ENCODE data around the gene NUMBL. TPM values are rescaled to one million over a fixed set of nuclear protein-coding genes. Genes with fewer than 3 reads are reported as not detected.

The NUMBL gene
- total RNA-seq, 1 donor from 2014 or later: 16.8 TPM

DNA sequence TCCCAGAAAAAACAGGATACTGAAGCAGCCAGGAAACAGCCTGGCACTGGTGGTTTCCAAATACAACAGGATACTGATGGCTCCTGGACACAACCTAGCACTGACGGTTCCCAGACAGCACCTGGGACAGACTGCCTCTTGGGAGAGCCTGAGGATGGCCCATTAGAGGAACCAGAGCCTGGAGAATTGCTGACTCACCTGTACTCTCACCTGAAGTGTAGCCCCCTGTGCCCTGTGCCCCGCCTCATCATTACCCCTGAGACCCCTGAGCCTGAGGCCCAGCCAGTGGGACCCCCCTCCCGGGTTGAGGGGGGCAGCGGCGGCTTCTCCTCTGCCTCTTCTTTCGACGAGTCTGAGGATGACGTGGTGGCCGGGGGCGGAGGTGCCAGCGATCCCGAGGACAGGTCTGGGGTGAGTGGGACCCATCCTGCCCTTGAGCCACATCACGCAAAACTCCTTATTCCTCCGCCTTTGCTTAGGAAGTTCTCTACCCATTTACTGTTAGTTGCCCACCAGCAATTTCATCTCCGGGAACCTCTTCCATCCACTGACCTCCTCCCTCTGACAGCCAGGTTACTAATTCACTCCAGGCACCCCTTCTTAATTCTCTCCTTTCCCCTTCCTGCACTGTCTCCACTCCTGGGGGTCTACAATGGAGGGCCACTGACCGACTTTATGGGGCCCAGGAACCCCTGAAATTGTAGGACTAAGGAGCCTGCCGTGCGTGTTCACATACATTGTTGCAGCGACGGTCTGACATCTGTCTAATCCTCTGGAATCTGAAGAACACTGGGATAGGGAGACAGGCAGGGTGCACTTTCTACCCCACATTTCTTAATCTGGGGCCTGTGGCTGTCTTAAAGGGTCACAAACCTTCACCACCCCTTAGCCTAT lies 27.7 kb upstream of the NUMBL start:
- peak; percentile 74 for DNase-seq (ENCODE audit: missing footprints)
- no peak for ATAC-seq
- intact Hi-C loops (cut with DNase I): loop anchor here (2.0 to 10.0 kb wide), 4 partner anchors 33 to 293 kb away; partner anchors contain the start of genes ACTMAP, EGLN2, LTBP4 and SERTAD1

GRCh38 chr19:40717325-40717879 lies 27.0 kb upstream of the NUMBL start:
- no peak for ATAC-seq
- intact Hi-C loops (cut with DNase I): loop anchor here (2.0 to 10.0 kb wide), 4 partner anchors 33 to 293 kb away; partner anchors contain the start of genes ACTMAP, EGLN2, LTBP4 and SERTAD1
- peak; percentile 2 for DNase-seq (ENCODE audit: missing footprints)

- intact Hi-C loops (cut with DNase I): loop anchor here (2.0 to 10.0 kb wide), 4 partner anchors 34 to 292 kb away; partner anchors contain the start of genes ACTMAP, EGLN2, LTBP4 and SERTAD1
- DNase-seq (ENCODE audit: missing footprints) (peak; percentile 100), ATAC-seq (peak; percentile 79)
Measured at GRCh38 chr19:40716482-40717324, 26.3 kb upstream of the NUMBL start, which contains the start of the genes COQ8B and ITPKC. TSS of gene COQ8B (minus strand) at chr19:40716886. CDS start at chr19:40714632, 2,254 bp downstream. TSS of gene ITPKC (plus strand) at chr19:40717112. CDS start at chr19:40717136, 24 bp downstream.

GRCh38 chr19:40716031-40716481 lies 25.6 kb upstream of the NUMBL start:
- intact Hi-C loops (cut with DNase I): loop anchor here (2.0 to 10.0 kb wide), 4 partner anchors 35 to 291 kb away; partner anchors contain the start of genes ACTMAP, EGLN2, LTBP4 and SERTAD1
- ATAC-seq (no peak), DNase-seq (ENCODE audit: missing footprints) (peak; percentile 63)

- ATAC-seq (peak; percentile 75), DNase-seq (ENCODE audit: missing footprints) (peak; percentile 96)
- intact Hi-C loops (cut with DNase I): loop anchor here (2.0 to 10.0 kb wide), 4 partner anchors 24 to 290 kb away; partner anchors contain the start of genes LTBP4, NUMBL and SERTAD1
Measured at GRCh38 chr19:40714441-40715299, 24.2 kb upstream of the NUMBL start.

GRCh38 chr19:40713939-40714338 lies 23.5 kb upstream of the NUMBL start:
- ATAC-seq: no peak
- DNase-seq (ENCODE audit: missing footprints): peak; percentile 62
- intact Hi-C loops (cut with DNase I): loop anchor here (2.0 to 10.0 kb wide), 3 partner anchors 23 to 289 kb away; partner anchors contain the start of genes NUMBL and SERTAD1

DNA sequence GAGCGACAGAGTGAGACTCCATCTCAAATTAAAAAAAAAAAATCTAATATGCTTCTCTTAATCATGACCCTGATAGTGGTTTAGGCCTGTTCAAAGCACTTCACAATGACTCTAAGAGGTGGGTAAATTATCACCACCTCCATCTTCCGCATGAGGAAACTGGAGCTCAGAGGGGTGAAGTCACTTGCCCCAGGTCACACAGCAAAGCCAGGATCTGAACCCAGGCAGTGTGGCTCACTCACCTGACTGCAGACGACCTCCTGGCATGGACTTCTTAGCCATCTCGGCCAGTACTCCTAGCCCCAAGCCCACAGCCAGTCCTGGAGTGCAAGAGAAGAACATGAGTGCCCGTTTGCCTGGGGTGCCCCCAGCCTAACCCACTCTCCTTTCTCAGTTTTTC lies 19.4 kb upstream of the NUMBL start:
- ATAC-seq (no peak), DNase-seq (ENCODE audit: missing footprints) (peak; percentile 4)
- intact Hi-C loops (cut with DNase I): loop anchor here (10.0 kb wide), 1 partner anchor 285 kb away; the partner anchor contains the start of gene SERTAD1

DNA sequence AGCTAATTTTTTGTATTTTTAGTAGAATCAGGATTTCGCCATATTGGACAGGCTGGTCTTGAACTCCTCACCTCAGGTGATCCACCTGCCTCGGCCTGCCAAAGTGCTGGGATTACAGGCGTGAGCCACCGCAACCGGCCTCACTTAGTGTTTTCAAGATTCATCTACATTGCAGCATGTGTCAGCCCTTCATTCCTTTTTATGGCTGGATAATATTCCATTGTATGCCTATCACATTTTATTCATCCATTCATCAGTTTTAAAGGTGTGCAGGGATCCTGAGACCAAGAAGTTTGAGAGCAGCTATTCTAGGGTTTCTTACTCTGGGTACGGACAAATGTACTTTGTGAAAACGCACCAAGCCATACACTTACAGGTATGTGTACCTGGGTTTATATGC lies 17.2 kb upstream of the NUMBL start:
- intact Hi-C loops (cut with DNase I): no loop called here
- DNase-seq (ENCODE audit: missing footprints): no peak
- ATAC-seq: no peak

DNA sequence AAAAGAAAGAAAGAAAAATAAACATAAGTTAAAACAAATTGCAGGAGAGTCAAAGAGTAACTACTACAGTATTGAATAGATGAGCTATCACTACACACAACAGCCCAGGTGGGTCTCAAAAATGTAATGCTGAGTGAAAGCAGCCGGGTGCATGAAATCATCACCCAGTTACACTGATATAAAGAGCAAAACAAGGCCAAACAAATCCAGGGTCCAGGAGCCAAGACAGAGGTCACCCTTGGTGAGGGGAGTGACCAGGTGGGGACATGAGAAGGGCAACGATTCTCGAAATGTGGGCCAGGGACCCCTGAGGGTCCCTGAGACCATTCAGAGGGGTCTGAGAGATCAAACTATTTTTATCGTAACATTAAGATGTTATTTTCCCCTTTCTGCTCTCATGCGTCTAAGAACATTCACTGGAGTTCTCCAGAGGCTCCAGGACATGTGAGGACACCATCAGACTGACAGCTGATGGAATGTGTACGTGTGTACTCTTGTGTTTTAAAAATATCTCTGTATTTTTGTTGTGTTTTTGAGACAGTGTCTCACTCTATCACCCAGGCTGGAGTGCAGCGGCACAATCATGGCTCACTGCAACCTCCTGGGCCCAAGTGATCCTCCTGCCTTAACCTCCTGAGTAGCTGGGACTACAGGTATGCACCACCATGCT lies 15.6 kb upstream of the NUMBL start:
- intact Hi-C loops (cut with DNase I): no loop called here
- DNase-seq (ENCODE audit: missing footprints): peak; percentile 48
- ATAC-seq: peak; percentile 71

- intact Hi-C loops (cut with DNase I): no loop called here
- ATAC-seq: peak; percentile 27
Measured at GRCh38 chr19:40705362-40705651, 14.9 kb upstream of the NUMBL start.

GRCh38 chr19:40704491-40705361 lies 14.3 kb upstream of the NUMBL start:
- ATAC-seq (no peak), DNase-seq (ENCODE audit: missing footprints) (peak; percentile 64)
- intact Hi-C loops (cut with DNase I): no loop called here

More at GRCh38 chr19:40705362-40705651, 14.9 kb upstream of the NUMBL start:
- DNase-seq (ENCODE audit: missing footprints): peak; percentile 77

GRCh38 chr19:40703029-40703755 lies 12.7 kb upstream of the NUMBL start:
- DNase-seq (ENCODE audit: missing footprints): peak; percentile 26
- ATAC-seq: no peak
- intact Hi-C loops (cut with DNase I): no loop called here

GRCh38 chr19:40702337-40703012 lies 12.0 kb upstream of the NUMBL start:
- peak; percentile 76 for DNase-seq (ENCODE audit: missing footprints)
- ATAC-seq: peak; percentile 73
- intact Hi-C loops (cut with DNase I): no loop called here

DNA sequence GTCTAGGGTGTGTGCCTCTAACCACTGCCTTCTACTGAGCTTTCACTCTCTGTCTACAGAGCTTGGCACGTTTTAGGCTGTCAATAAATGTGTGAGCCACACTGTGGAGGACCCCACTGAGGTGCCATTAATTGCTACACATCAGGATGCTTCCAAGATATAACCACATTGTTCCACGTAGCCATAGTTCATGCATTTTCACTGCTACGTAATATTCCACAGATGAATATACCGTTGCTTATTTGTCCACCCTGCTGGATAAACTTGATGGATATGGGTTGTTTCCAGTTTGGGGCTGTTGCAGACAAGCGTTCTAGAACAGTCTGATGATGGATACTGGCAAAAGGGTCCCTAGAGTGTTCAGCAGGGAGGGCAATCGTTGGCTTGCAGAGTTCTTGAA lies 11.3 kb upstream of the NUMBL start:
- intact Hi-C loops (cut with DNase I): no loop called here
- DNase-seq (ENCODE audit: missing footprints) (no peak), ATAC-seq (no peak)

DNA sequence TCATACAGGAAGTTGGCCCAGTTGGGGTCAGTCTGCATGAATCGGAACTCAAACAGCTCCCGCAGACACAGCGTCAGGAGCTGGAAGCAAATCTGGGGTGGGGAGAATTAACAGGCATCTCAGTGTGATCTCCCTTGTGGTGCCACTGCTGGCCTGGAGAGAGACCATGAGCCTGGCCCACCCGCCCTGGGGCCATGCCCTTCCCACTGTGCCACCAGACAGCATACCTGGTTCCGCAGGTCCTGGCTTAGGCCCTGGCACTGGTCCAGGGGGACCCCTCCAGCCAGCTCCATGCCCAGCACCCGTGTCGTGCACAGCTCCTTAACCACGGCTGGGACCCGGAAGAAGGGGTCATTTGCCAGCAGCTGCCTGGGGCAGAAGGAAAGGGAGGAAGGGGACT lies 9.6 kb upstream of the NUMBL start:
- ATAC-seq (no peak), DNase-seq (ENCODE audit: missing footprints) (no peak)
- intact Hi-C loops (cut with DNase I): no loop called here

Data from Right ventricle myocardium inferior (tissue), 1 donor.